SK-N-SH (cell line): ENCODE measurements around the gene HAUS6.

ENCODE experiments used
- CTCF ChIP-seq: fragments of 200-600 bp; sonication (generic); IDR thresholded peaks from 2 replicates; pipeline ENCODE4 v1.6.1; 2017; ENCODE audit warnings: antibody characterized with exemption, mild to moderate bottlenecking, moderate library complexity
- MAX ChIP-seq: IDR thresholded peaks from 2 replicates; pipeline ENCODE4 v1.4.0; 2012; ENCODE audit warnings: low read depth

GRCh38 chr9:19114680-19115270 lies 12.1 kb upstream of the HAUS6 start:
- TF ChIP-seq MAX = no peak
- no peak for TF ChIP-seq CTCF
